ENCODE data around the gene KLRB1. TPM values are rescaled to one million over a fixed set of nuclear protein-coding genes. Genes with fewer than 3 reads are reported as not detected.
A peak's percentile ranks its signal among the peaks of the same experiment; 100 is the strongest.
"Not testable (repeated sequence)": the region's sequence is repeated elsewhere in the genome, so short reads cannot be mapped to it uniquely, and the experiment has no call there.

KLRB1 gene
- total RNA-seq: not detected in 2 replicates

DNA sequence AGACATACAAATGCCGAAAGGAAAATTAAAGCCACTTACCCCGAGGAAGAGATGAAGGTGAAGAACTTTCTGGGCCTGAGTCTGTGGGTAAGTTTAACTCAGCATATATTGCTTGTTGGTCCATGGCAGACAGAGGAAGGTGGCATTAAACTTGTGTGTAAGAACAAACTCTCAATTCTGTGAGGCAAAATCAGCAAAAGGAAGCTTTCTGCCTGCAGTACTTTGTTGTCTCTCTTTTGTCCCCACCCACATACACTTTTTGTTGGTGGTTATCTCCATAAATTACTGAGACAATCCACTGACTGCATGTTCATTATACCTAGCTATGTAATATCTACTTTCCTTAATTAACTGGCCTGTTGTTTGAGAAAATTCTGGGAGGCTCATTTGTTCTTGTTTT, at the start of gene KLRB1:
KLRB1 (minus strand) TSS at position 201 of the 400 bp plus-strand sequence; CDS start at position 124, 77 bp downstream.
- DNase-seq (ENCODE audit: low read depth in 2 of 2): no peak

DNA sequence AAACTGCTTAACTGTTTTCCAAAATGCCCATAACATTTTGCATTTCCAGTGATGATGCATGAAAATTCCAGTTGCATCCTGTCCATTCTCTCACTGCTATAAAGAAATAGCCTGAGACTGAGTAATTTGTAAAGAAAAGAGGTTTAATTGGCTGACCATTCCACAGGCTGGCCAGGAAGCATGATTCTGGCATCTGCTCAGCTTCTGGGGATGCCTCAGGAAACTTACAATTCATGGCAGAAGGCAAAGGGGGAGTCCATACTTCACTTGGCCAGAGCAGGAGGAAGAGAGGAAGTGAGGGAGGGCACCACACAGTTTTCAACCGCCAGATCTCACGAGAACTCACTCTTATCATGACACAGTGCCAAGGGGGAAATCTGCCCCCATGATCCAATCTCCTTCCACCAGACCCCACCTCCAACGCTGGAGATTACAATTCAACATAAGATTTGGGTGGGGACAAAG, 43.6 kb upstream of the KLRB1 start:
- peak in 1 of 2 donors; percentile 68 for DNase-seq (ENCODE audit: low read depth in 2 of 2)

GRCh38 chr12:9650151-9650576, 42.4 kb upstream of the KLRB1 start:
- peak in 1 of 2 donors; percentile 19 for DNase-seq (ENCODE audit: low read depth in 2 of 2)

GRCh38 chr12:9649532-9649940, 41.8 kb upstream of the KLRB1 start:
- peak in 1 of 2 donors; percentile 7 for DNase-seq (ENCODE audit: low read depth in 2 of 2)

DNA sequence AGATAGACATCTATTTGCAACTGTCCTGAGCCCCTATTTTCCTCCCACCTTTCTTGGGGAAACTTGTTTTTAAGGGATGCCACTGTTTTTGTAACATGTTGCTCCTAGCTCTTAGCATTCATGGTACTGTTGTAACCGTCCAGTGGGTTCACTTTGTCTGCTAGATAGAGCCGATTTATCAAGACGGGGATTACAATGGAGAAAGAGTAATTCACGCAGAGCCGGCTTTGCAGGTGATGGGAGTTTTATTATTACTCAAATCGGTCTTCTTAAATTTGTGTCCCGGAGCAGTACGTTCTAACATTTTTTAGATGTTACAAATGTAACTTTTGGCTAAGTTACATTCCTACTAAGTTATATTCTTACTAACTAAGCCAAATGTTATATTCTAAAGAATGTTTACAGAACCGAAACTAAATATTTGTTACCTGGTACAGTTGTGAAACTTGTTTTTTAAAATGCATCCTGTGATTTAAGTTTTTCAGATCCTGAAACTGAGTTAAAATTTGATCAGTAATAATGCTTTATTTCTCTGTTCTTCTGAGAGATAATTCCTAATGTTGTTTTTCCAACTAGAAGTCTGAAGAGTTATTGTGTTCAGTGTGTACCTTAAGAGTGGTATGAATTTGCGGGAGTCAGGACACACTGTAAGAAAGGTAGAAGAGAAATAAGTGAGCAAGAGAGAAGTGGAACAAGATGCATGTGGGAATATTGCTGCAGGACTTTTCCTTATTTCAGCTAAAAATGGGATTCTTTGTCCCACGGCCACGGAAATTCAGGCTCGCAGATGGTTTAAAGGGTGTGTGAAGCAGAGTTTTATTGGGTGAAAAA, 41.2 kb upstream of the KLRB1 start:
- DNase-seq (ENCODE audit: low read depth in 2 of 2): peak in 1 of 2 donors; percentile 33

- peak in 1 of 2 donors; percentile 66 for DNase-seq (ENCODE audit: low read depth in 2 of 2)
These were observed 40.3 kb upstream of the KLRB1 start for GRCh38 chr12:9647825-9648700.

DNA sequence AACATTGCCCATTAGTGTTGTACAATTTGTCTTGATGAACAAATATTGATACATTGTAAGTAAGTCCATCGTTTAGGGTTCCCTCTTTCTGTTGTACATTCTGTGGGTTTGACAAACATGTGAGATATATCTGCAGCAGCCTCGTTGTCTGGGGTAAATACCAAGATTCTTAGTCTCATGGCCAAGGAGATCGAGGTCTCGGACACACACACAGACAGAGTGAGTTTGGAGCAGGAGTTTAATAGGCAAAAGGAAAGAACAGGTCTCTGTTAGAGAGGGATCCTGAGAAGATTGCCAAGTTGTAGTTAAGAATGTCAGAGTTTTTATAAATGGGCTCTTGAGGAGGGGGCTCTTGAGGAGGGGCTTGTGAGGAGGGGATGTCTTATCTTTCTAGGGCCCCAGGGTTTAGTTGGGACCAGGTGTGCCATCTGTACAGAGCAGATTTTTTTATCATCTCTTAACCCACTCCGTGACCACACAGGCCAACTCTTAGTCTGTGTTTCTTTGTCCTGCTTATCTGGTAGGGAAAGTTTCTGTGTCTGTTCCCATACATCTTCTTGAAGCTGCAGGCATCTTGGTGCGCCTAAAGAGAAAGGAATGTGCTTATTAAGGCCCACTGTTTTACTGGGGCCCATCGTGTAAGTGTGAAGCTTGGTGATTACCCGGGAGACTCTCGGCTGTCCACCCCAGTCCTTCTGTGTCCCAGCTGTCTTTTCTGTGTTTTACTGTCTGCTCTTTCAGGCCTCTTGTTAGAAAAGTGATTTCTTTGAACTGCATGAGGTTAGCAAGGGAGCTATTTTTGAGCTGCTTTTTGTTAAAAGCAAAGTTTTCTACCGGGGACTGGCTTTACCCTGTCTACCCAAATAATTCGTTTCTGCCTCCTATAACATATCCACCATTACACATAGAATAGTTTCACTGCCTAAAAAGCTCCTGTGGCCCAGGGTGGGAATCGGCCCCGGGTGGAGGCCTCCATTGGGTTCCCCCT, 39.4 kb upstream of the KLRB1 start:
- peak in 1 of 2 donors; percentile 13 for DNase-seq (ENCODE audit: low read depth in 2 of 2)

DNA sequence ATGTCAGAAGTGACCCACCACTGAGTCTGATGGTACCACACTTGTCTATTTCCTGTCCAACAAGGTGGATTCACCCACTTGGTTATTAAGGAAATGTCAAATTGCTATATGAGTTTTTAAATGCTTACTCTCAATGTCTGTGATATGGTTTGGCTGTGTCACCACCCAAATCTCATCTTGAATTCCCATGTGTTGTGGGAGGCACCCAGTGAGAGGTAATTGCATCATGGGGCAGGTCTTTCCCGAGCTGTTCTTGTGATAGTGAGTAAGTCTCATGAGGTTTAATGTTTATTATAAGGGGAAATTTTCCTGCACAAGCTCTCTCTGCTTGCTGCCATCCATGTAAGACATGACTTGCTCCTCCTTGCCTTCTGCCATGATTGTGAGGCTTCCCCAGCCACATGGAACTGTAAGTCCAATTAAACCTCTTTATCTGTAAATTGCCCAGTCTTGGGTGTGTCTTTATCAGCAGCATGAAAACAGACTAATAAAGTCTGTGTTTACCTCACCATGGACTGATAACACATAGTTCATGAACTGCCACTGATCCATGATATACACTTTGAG, 37.4 kb upstream of the KLRB1 start:
- DNase-seq (ENCODE audit: low read depth in 2 of 2): not testable (repeated sequence)

GRCh38 chr12:9643266-9643660, 35.5 kb upstream of the KLRB1 start:
- no peak for DNase-seq (ENCODE audit: low read depth in 2 of 2)

DNA sequence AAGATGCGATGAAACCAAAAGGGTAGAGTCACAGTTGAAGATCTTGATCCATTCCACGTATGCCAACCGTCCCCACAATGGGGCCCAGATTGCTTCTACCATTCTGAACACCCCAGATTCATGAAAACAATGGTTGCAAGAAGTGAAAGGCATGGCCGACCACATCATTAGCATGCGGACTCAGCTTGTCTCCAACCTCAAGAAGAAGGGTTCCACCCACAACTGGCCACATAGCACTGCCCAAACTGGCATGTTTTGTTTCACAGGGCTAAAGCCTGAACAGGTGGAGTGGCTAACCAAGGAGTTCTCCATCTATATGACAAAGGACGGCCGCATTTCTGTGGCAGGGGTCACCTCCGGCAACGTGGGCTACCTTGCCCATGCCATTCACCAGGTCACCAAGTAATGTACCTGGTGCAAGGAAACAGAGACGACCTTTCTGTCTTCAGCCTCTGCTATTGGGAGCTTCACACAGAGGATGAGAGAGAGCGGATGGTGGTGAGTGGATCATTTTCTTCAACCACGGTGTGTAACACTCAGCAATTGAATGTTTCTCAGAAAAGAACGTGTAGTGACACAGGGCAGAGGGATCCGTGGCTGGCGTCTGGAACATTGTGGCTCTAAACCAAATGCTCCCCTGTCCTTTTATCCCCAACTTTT, 35.0 kb upstream of the KLRB1 start:
- DNase-seq (ENCODE audit: low read depth in 2 of 2): no peak

- no peak for DNase-seq (ENCODE audit: low read depth in 2 of 2)
These were observed 32.3 kb upstream of the KLRB1 start for GRCh38 chr12:9640024-9640423.

DNA sequence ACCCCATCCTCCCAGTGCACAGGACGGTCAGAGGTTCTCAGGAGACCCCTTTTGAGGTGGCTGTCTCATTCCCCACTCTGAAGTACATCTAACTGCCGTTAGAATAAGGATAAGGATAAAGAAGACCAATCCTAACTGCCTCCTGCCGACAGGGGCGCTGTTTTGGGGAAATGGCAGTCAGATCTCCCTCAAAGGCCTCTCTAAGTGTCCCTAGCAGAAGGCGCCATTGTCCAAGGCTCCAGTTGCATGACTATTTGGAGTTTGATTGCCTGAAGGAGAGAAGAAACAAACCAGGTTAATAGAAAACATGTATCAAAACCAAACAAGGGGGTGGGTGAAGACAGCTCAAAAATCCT, 29.1 kb upstream of the KLRB1 start:
- DNase-seq (ENCODE audit: low read depth in 2 of 2): no peak

DNA sequence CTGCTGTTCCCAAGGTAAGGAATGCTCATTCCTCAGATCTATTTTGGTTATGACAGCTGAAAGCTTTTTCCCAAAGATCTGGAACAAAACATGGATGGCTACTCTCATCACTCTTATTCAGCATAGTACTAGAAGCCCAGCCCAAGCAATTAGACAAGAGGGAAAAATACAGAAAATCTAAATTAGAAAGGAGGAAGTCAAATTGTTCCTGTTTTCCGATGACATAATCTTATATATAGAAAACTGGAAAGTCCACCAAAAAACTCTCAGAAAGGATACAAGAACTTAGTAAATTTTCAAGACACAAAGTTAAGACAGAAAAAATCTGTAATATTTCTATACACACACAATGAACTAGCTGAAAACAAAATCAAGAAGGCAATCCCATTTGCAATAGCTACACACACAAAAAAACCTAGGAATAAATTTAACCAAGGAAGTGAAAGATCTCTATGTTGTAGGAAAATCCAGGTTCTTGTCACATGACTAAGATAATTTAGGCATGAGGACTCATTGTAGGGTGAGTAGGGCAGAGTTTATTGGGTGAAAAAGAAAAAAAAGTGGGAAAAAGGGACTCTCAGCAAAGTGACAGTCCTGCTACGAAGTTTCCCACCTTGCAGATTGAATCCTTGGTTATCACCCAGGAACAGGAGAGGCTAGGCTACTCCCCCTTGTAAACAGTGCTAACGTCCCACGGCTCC, 28.6 kb upstream of the KLRB1 start:
- DNase-seq (ENCODE audit: low read depth in 2 of 2): no peak

DNA sequence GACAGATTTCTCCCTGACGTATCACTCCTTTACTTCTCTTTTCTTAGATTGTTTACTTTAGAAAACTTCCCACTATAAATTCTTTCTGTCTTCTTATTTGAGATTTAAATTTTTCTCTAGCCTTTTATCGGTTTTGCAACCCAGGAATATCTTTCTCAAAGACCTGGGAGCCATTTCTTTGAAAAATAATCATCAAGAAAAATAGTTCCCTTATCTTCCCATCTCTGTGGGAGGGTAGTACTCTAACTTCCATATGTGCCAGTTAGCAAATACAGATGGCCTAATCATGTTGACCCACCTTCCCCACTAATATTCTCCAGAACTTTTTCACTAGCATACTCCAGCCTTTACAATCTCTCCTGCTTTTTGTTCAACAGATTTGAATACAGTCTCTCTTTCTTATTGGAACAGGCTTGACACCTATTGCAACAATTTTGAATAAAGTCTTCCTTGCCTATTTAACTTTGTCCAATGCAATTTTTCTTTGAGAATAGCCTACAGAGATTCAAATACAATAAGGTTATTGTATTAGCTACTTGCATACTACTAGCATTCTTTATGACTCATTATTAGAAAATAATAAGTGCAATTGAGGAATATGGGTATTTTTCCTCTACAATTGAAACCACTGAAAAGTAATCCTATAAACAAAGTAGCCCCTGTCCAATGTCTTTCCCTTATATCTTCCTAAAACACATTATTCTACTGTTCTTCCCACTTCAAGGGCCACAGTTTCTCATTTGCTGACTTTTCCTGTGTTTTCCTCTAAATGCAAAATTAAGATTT, 27.4 kb upstream of the KLRB1 start:
- no peak for DNase-seq (ENCODE audit: low read depth in 2 of 2)

- peak; percentile 51 to 67 for DNase-seq (ENCODE audit: low read depth in 2 of 2)
These were observed 26.6 kb upstream of the KLRB1 start for GRCh38 chr12:9634177-9634803.

- no peak for DNase-seq (ENCODE audit: low read depth in 2 of 2)
These were observed 25.1 kb upstream of the KLRB1 start for GRCh38 chr12:9632766-9633165.

DNA sequence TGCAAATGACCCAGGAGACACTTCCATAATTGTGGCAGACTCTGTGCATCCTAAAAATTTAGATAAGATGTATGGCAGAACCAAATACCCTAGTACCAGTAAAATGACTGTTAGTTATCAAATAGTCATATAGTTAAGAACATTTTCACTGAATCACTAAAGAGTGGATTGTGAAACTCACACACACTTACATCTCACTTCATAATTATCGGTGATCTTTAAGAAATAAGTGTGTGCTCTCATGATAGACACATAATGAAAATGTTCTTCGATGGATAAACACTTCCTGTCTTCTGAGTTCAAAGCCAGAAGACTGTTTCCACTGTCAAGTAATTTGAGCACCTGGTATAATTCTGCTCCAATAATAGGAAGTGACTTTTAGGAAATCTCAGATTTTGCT, 19.1 kb upstream of the KLRB1 start:
- DNase-seq (ENCODE audit: low read depth in 2 of 2): no peak

GRCh38 chr12:9626291-9626690, 18.6 kb upstream of the KLRB1 start:
- DNase-seq (ENCODE audit: low read depth in 2 of 2): no peak

Data from dermis microvascular lymphatic vessel endothelial cell (primary cell).